ENCODE measurements around the gene ADIG.

Gene ADIG

DNA sequence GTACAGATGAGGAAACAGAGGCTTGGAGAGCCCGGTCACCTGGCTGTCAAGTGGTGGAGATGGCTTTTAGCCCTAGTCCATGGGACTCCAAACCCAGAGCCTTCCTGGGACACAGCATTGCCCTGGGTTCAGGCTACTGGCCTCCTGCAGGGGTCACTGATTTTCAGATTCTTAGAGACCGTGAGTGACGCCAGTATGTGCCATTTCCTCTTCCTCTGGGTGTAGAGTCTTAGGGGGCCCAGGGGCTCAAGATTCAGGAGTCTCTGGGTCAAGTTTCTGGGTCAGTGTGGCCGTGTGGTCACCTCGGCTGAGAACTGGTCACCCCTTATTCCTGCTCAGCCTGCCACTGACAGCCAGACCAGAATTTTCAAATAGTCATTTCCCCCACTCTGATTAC, 21.2 kb downstream of the ADIG start:
- H4K20me1 ChIP-seq (ENCODE audit: low read depth, low read length): no peaks in the 10 kb centered on the region
- H2AFZ ChIP-seq (ENCODE audit: low read depth, low read length, severe bottlenecking): no peak overlapping the region
- H3K9me2 ChIP-seq (replicated peaks; ENCODE audit: insufficient read depth, low read length): no peaks in the 10 kb centered on the region
- no peaks in the 10 kb centered on the region for H3K79me2 ChIP-seq (ENCODE audit: insufficient read depth, low read length)
- H3K9me3 ChIP-seq (ENCODE audit: insufficient read depth, low read length): no peaks in the 10 kb centered on the region
- no peaks in the 10 kb centered on the region for H3K36me3 ChIP-seq (ENCODE audit: low read length)
- H3K27me3 ChIP-seq (ENCODE audit: low read length): no peaks in the 10 kb centered on the region
- H3F3A ChIP-seq (ENCODE audit: insufficient read depth): no peaks in the 10 kb centered on the region
- no peak overlapping the region for H3K27ac ChIP-seq (ENCODE audit: low read depth, low read length)
- no peak overlapping the region for H3K9ac ChIP-seq (ENCODE audit: low read length)
- no peak for TF ChIP-seq EZH2phosphoT487 (conservative IDR thresholded peaks at IDR 0.05; ENCODE audit: low read length)
- TF ChIP-seq, protein P1, sequence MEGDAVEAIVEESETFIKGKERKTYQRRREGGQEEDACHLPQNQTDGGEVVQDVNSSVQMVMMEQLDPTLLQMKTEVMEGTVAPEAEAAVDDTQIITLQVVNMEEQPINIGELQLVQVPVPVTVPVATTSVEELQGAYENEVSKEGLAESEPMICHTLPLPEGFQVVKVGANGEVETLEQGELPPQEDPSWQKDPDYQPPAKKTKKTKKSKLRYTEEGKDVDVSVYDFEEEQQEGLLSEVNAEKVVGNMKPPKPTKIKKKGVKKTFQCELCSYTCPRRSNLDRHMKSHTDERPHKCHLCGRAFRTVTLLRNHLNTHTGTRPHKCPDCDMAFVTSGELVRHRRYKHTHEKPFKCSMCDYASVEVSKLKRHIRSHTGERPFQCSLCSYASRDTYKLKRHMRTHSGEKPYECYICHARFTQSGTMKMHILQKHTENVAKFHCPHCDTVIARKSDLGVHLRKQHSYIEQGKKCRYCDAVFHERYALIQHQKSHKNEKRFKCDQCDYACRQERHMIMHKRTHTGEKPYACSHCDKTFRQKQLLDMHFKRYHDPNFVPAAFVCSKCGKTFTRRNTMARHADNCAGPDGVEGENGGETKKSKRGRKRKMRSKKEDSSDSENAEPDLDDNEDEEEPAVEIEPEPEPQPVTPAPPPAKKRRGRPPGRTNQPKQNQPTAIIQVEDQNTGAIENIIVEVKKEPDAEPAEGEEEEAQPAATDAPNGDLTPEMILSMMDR (IDR thresholded peaks at IDR 0.05; ENCODE audit: insufficient read depth, low read length, poor library complexity, severe bottlenecking): no peak
- H3K4me3 ChIP-seq (ENCODE audit: insufficient read depth, low read length, poor library complexity, severe bottlenecking): no peak overlapping the region
- no peak overlapping the region for H3K4me2 ChIP-seq (ENCODE audit: low read depth, low read length, poor library complexity, severe bottlenecking)

DNA sequence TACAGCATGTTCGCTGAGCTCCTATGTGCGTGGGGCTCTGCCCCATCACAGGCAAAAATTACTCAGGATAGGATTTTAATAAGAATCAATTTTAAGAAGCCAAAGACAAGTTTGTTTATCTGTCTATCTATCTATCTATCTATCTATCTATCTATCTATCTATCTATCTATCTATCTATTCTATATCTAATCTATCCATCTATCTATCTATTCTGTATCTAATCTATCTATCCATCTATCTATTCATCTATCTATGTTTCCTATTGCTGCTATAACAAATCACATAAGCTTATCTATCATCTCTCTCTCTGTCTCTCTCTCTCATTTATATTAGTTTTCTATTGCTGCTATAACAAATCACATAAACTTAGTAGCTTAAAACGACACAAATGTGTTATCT, 22.3 kb downstream of the ADIG start:
- no peak overlapping the region for H3K9ac ChIP-seq (ENCODE audit: low read length)

DNA sequence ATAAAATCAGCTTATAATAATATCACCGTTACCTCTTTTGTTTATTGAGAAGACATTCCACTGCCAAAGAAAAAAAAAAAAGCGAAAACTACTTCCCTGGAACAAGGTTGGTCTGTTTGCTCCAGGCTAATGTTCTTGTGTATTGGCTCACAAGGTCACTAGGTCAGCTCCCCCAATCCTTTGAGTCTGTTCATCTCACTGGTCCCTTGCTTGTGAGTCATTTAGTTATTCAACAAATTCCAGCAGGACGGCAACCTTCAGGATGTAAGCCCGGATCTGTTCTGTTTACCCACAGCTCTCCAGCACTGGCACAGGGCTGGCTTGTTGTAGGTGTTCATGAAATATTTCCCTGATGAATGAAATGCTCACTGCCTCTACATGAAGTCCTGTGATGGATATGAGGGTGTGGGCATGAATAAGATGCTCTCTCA, 23.9 kb downstream of the ADIG start:
- H3K9ac ChIP-seq (ENCODE audit: low read length): no peak overlapping the region
- H3K27me3 ChIP-seq (ENCODE audit: low read length): no peaks in the 10 kb centered on the region
- H3K4me2 ChIP-seq (ENCODE audit: low read depth, low read length, poor library complexity, severe bottlenecking): no peak overlapping the region
- H3K9me2 ChIP-seq (replicated peaks; ENCODE audit: insufficient read depth, low read length): no peaks in the 10 kb centered on the region
- H3K9me3 ChIP-seq (ENCODE audit: insufficient read depth, low read length): no peaks in the 10 kb centered on the region
- no peaks in the 10 kb centered on the region for H3K79me2 ChIP-seq (ENCODE audit: insufficient read depth, low read length)
- H3F3A ChIP-seq (ENCODE audit: insufficient read depth): no peaks in the 10 kb centered on the region
- no peak overlapping the region for H3K27ac ChIP-seq (ENCODE audit: low read depth, low read length)
- no peak overlapping the region for H3K4me3 ChIP-seq (ENCODE audit: insufficient read depth, low read length, poor library complexity, severe bottlenecking)
- H4K20me1 ChIP-seq (ENCODE audit: low read depth, low read length): no peaks in the 10 kb centered on the region
- no peaks in the 10 kb centered on the region for H3K36me3 ChIP-seq (ENCODE audit: low read length)
- no peak overlapping the region for H2AFZ ChIP-seq (ENCODE audit: low read depth, low read length, severe bottlenecking)
- TF ChIP-seq, protein P1 (IDR thresholded peaks at IDR 0.05; ENCODE audit: insufficient read depth, low read length, poor library complexity, severe bottlenecking): no peak
- no peak for TF ChIP-seq EZH2phosphoT487 (conservative IDR thresholded peaks at IDR 0.05; ENCODE audit: low read length)

More for the DNA sequence above, 22.3 kb downstream of the ADIG start:
- Histone ChIP-seq H3K4me3 (ENCODE audit: insufficient read depth, low read length, poor library complexity, severe bottlenecking) (no peak overlapping the region), H4K20me1 (ENCODE audit: low read depth, low read length) (no peaks in the 10 kb centered on the region), H3K27me3 (ENCODE audit: low read length) (no peaks in the 10 kb centered on the region), H2AFZ (ENCODE audit: low read depth, low read length, severe bottlenecking) (no peak overlapping the region), H3K9me3 (ENCODE audit: insufficient read depth, low read length) (no peaks in the 10 kb centered on the region), H3K27ac (ENCODE audit: low read depth, low read length) (no peak overlapping the region), H3K9me2 (replicated peaks; ENCODE audit: insufficient read depth, low read length) (no peaks in the 10 kb centered on the region), H3K4me2 (ENCODE audit: low read depth, low read length, poor library complexity, severe bottlenecking) (no peak overlapping the region), H3F3A (ENCODE audit: insufficient read depth) (no peaks in the 10 kb centered on the region), H3K79me2 (ENCODE audit: insufficient read depth, low read length) (no peaks in the 10 kb centered on the region), H3K36me3 (ENCODE audit: low read length) (no peaks in the 10 kb centered on the region)
- TF ChIP-seq, protein P1 (IDR thresholded peaks at IDR 0.05; ENCODE audit: insufficient read depth, low read length, poor library complexity, severe bottlenecking): no peak
- TF ChIP-seq EZH2phosphoT487 (conservative IDR thresholded peaks at IDR 0.05; ENCODE audit: low read length): no peak

Data from SU-DHL-6 (cell line).